NCI-H2107 (cell line): ENCODE data around the gene EPHX1.
"Not testable (repeated sequence)": the region's sequence is repeated elsewhere in the genome, so short reads cannot be mapped to it uniquely, and the experiment has no call there.

ENCODE experiments used
- DNase-seq: peaks from one replicate; lab custom pipeline; 2025; lab: John Stamatoyannopoulos, UW

Gene EPHX1

DNA sequence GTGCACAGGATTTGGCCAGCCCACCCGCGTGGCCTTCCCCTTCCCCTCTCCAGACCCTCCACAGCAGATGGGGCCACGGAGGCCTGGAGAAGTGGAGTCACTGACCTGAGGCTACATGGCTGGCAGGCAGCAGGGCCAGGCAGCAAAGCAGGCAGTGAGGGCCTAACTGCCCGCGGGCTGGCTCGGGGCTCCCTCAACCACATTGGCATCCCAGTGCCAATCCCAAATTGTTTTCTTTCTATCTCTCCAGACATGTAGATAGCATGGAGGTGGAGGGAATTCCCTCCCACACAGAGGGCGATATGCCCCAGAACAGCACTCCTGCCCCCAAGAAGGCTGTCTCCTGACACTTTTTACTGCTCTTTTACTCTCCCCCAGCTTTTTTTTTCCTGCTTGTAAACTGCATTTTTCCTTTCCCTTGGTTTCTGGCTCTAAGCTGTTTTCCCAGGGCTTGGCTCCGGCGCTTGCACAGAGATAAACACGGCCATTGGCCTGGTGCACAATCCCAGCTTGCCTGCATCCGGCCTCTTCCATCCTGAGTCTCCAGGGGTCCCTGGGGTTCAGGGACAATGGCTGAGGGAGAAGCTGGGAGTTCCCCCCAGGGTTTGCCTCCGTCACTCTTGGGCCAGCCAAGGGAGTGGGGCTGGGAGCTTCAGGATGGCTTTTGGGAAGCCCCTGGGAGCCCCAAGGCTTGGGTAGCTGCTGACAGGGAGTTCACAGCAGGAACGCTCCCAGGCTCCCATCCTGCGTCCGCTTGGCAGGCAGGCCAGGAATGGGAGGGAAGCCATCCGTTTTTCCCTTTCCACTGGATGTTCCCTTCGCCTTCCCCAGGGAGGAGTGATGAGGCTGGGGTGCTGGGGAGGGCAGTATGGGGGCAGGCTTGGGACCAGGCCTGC lies 7.0 kb downstream of the EPHX1 start:
- no peak for DNase-seq

DNA sequence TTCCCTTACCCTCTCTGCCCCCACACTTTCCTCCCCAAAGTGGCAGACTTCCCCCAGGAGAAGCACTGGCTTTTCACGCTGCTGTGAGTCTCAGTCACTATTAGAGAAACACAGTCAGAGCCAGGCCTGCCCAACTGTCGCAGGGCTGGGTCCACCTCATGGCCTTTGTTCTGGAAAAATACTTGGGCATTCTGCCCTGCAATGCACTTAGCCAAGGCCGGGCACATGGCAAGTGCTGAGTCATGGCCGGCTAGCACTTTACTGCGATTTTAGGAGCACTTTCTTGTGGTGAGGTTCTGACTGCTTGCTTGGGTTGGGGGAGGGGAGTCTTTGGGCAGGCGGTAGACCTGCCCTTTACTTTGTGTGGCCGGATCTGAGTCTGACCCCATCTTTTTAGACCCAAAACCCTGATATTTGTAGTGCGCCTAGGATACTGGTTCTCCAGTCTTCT lies 7.7 kb downstream of the EPHX1 start:
- peak; percentile 40 for DNase-seq

- DNase-seq = no peak
Measured at GRCh38 chr1:225818229-225818628, 8.3 kb downstream of the EPHX1 start.

- DNase-seq = no peak
Measured at GRCh38 chr1:225819346-225820192, 9.6 kb downstream of the EPHX1 start.

- DNase-seq = no peak
Measured at GRCh38 chr1:225820522-225821120, 10.7 kb downstream of the EPHX1 start.

- DNase-seq = no peak
Measured at GRCh38 chr1:225822655-225823403, 12.9 kb downstream of the EPHX1 start.

DNA sequence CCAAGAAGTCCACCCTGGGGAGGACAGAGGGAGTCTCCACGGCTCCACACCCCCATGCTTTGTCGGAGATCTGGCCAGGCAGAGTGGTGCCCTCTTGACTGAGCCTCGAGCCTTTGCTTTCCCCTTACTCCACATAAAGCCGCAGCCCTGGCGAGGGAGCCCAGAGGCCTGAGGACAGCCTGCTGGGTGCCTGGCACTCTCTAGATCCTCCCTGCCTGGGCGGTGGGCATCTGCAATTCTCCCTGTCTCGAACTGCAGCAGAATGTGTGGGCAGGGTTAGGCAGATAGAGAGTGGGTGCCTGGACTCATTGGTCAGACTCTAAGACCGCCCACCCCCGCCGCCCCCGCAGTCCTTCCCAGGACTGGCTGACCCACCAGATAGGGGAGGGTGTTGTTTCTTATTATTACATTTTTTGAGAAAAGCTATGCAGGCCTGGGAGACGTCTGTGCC lies 13.9 kb downstream of the EPHX1 start:
- DNase-seq = no peak

DNA sequence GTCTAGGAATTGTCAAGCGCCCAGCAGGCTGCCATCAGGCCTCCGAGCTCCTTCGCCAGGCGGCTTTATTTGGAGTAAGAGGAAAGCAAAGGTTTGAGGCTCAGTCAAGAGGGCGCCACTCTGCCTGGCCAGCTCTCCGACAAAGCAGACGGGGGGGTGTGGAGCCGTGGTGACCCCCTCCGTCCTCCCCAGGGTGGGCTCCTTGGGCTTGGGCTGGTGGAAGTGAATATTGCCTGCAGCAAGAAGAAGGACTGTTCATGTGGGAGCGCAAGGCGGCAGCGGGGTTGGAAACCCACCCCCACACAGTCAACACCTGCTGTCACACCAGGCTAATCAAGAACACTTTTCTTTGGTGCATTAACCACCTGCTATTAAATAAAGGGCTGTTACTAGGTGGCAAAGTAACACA lies 14.6 kb downstream of the EPHX1 start:
- peak; percentile 80 for DNase-seq

- peak; percentile 41 for DNase-seq
Measured at GRCh38 chr1:225825078-225825477, 15.2 kb downstream of the EPHX1 start.

DNA sequence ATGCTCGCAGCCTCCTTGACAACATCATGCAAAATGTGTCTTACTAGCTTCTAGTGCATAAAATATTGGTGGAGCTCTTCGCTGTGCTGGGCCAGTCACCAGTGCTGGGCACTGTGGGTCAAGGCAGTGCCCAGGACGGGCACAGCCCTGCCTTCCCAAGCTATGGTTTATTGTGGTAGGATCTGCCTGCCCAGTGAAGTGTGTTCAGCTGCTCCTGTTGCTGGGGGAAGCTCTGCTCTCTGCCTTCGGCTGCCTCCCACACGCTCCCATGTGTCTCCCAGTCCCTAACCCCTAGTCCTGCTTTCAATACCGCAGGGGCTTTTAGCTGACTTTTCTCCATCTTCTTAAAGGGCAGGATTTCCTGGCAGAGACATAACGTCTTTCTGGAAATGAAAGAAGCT lies 15.7 kb downstream of the EPHX1 start:
- peak; percentile 59 for DNase-seq

DNA sequence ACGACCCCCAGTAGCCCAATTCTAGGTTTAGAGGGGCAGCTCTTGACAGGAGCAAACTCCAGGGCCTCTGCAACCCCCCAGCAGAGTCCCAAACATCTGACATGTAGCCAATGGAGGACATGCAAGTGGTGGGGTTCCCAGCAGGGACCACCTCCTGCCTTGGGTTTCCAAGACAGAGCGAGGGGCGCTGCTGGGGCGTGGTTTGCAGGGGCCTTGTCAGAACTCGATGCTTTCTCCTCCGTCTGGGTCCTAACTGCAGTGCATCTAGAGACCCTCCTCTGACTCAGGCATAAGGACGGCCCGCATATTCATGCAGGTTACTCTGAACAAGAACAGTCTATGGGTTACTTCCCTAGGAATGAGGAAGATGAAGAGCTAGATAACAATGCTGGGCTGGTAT lies 17.2 kb downstream of the EPHX1 start:
- DNase-seq = no peak

- no peak for DNase-seq
Measured at GRCh38 chr1:225828706-225829345, 18.9 kb downstream of the EPHX1 start.

DNA sequence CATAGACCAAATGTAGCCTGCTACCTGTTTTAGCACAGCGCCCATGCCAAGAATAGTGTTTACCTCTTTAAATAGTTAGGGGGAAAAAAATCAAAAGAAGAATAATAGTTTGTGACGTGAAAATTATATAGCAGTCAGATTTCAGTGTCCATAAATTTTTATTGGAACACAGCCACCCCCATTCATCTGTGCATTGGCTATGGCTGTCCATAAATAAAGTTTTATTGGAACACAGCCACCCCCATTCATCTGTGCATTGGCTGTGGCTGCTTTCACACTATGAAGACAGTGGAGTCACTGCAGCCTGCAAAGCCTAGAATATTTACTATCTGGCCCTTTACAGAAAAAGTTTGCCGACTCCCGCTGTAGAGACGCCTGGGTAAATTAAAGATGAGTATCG lies 20.9 kb downstream of the EPHX1 start:
- no peak for DNase-seq

GRCh38 chr1:225834417-225835329 lies 24.7 kb downstream of the EPHX1 start:
- DNase-seq = peak; percentile 69

DNA sequence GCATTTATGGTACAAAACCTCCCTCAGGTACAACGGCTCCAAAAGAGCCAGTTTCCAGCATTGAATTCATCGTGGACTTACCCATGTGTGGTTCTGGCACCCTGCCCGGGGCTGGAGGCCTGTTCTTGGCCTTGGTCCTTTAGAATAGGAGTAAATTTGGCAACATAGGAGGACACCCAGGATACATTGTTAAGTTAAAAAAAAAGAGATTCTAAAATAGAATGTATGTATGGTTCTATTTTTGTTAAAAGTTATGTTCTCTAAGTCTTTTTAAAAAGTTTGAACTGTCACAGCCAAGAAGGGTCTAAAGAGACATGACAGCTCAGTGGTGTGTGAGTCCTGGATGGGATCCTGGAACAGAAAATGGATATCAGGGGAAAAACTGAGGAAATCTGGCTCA lies 25.9 kb downstream of the EPHX1 start:
- no peak for DNase-seq

DNA sequence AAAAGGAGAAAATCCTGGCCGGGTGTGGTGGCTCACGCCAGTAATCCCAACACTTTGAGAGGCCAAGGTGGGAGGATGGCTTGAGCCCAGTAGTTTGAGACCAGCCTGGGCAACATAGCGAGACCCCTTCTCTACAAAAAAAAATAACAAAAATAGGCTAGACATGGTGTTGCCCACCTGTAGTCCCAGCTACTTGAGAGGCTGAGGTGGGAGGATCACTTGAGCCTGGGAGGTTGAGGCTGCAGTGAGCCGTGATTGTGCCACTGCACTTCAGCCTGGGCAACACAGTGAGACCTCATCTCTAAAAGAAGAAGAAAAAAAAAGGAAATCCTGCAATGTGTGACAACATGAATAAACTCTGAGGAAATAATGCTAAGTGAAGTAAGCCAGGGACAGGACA lies 26.4 kb downstream of the EPHX1 start:
- DNase-seq = not testable (repeated sequence)

DNA sequence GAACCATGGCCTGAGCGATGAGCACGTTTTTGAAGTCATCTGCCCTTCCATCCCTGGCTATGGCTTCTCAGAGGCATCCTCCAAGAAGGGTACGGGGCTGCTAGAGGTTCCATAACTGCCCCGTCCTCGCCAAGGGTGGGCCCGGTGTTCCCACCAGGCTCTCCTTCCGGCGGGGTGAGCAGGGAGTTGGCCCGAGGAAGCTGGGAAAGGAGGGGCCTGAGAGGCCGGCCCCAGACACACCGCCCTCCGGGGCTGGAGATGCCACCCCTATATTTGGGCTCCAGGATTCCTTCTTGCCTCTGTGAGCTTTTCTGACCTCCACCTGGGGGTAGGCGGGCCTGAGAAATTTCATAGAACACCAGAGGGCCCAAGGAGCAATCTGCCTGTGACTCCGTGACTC lies 28.9 kb downstream of the EPHX1 start:
- DNase-seq = no peak

DNA sequence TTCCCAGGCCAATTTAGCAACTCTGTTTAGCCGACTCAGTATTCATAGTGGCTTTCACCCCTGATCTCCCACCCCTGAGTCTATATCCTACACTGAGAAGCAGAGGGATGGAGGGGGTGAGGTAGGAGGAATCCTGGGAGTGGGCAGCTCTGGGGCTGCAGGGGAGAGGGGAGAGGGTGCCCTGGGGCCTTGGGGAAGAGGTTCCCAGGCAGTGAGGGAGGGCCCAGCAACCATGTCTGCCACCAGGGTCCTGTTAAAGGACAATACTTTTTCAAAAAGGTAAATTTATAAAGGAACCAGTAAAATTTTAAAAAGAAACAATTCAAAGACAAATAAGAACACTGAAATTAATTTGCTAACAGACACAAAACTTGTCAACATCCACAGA lies 30.3 kb downstream of the EPHX1 start:
- DNase-seq = no peak

DNA sequence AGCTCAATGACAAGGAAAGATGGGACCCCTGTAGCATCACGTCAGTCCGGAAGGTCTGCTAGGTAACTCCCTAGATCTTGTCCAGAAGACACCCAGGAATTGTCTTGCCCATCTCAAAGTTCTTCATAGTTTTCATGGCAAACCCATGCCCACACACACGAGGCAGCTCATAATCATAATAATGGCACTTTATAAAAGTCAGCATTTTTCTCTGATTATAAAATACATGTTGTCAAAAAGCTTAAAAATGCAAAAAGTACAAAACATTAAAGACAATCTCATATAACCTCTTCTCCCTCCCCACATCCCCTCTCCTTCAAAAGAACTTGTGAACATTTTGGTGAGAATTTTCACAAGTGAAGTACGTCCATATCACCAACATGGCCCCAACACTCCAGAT lies 30.8 kb downstream of the EPHX1 start:
- DNase-seq = no peak

DNA sequence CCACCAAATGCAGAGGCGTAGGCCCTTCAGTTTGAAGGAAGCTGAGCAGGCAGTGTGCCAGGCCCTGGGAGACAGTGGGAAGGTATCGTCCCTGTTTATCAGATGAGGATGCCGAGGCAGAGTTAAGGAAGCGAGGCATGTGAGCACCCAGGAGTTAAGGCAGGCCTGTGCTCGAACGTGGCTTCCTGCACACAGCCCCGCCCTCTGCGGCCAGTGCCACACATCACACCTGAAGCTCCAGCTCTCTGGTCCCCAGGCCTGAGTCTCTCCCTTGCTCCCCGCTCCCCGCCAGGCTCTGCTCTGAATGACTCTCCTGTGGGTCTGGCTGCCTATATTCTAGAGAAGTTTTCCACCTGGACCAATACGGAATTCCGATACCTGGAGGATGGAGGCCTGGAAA lies 32.1 kb downstream of the EPHX1 start:
- DNase-seq = no peak
